ENCODE data around the gene TEX52.

The TEX52 gene

GRCh38 chr12:2893007-2893406, 36.2 kb upstream of the TEX52 start:
- no peak for TF ChIP-seq CTCF (IDR thresholded peaks at IDR 0.05; ENCODE audit: low read depth, low read length, missing control alignments)
- DNase-seq (ENCODE audit: low read depth), result no peak
- H3K4me3 ChIP-seq (ENCODE audit: low read depth, low read length), result no peak overlapping the region

- TF ChIP-seq CTCF (IDR thresholded peaks at IDR 0.05; ENCODE audit: low read depth, low read length, missing control alignments), result no peak
- H3K4me3 ChIP-seq (ENCODE audit: low read depth, low read length), result no peak overlapping the region
- no peak for DNase-seq (ENCODE audit: low read depth)
Measured at GRCh38 chr12:2892246-2892645, 35.4 kb upstream of the TEX52 start.

GRCh38 chr12:2891240-2892053, 34.6 kb upstream of the TEX52 start:
- peak overlapping the region; percentile 81 for H3K4me3 ChIP-seq (ENCODE audit: low read depth, low read length)
- no peak for DNase-seq (ENCODE audit: low read depth)
- TF ChIP-seq CTCF (IDR thresholded peaks at IDR 0.05; ENCODE audit: low read depth, low read length, missing control alignments), result no peak

- TF ChIP-seq CTCF (IDR thresholded peaks at IDR 0.05; ENCODE audit: low read depth, low read length, missing control alignments), result no peak
Measured at GRCh38 chr12:2890388-2891239, 33.8 kb upstream of the TEX52 start, which contains the start of gene TULP3. TSS of gene TULP3 (plus strand) at chr12:2890891. CDS start at chr12:2890948, 57 bp downstream.

GRCh38 chr12:2890001-2890387, 33.2 kb upstream of the TEX52 start:
- H3K4me3 ChIP-seq (ENCODE audit: low read depth, low read length), result peak overlapping the region; percentile 81
- no peak for DNase-seq (ENCODE audit: low read depth)
- no peak for TF ChIP-seq CTCF (IDR thresholded peaks at IDR 0.05; ENCODE audit: low read depth, low read length, missing control alignments)

More at GRCh38 chr12:2890388-2891239, 33.8 kb upstream of the TEX52 start, which contains the start of gene TULP3:
- peak; percentile 84 for DNase-seq (ENCODE audit: low read depth)
- peak within 1 kb of the TSS; percentile 81 for H3K4me3 ChIP-seq (ENCODE audit: low read depth, low read length)

- no peak for TF ChIP-seq CTCF (IDR thresholded peaks at IDR 0.05; ENCODE audit: low read depth, low read length, missing control alignments)
- DNase-seq (ENCODE audit: low read depth), result no peak
- no peak overlapping the region for H3K4me3 ChIP-seq (ENCODE audit: low read depth, low read length)
Measured at GRCh38 chr12:2886768-2887450, 30.1 kb upstream of the TEX52 start.
